K562 (cell line): ENCODE measurements around the gene AGFG1. TPM values are rescaled to one million over a fixed set of nuclear protein-coding genes. Genes with fewer than 3 reads are reported as not detected.

ENCODE experiments used
- ATAC-seq: fragments of 200-7000 bp; cut with Tn5 transposase; 3 replicates; pipeline ENCODE4 v1.9.1; 2020; ENCODE audit warnings: moderate library complexity
- BruUV-seq: library from RNA; stranded (reverse); fragments of 400-500 nt; replicated peaks from 2 replicates; lab custom pipeline; 2021; lab: Mats Ljungman, UMichigan
- CTCF ChIA-PET: fragments of 300-600 bp; formaldehyde crosslinking; extraction: SDS; loops from one replicate; lab custom pipeline; 2021; ENCODE audit warnings: low intra/inter-chr PET ratio; lab: Yijun Ruan, JAX
- POLR2A ChIA-PET: fragments of 300-600, 350-650 bp; sonication (Branson Sonifier 250); formaldehyde crosslinking; extraction: SDS; loops from one replicate; lab custom pipeline; 2021; ENCODE audit warnings: antibody characterized with exemption, inconsistent platforms; lab: Yijun Ruan, JAX
- DNase-seq, 4 experiments: peaks; one replicate each; pipeline versions ENCODE4 v3.0.0 to v3.0.0-alpha.2; 2011 to 2018; ENCODE audit warnings: low spot score in 3 of 4, mixed read lengths in 3 of 4; ENCODE audit errors: extremely low read depth in 1 of 4
- FAIRE-seq: peaks from 2 replicates; lab custom pipeline; 2011; peaks lifted over from hg19 to GRCh38; lab: Jason Lieb, UNC
- H2AFZ ChIP-seq: 2 replicates; pipeline ENCODE4 v1.6.0; 2011; ENCODE audit warnings: low read depth, low read length, control low read depth, inconsistent platforms
- H3K27ac ChIP-seq: fragments of 200-600 bp; 3 replicates; pipeline ENCODE4 v1.8.0; 2011; ENCODE audit warnings: low read depth, mild to moderate bottlenecking, control low read depth, inconsistent platforms, low read length, moderate library complexity, mixed read lengths; ENCODE audit errors: extremely low read depth
- H3K27me3 ChIP-seq, 2 experiments: fragments of 300-600 bp in 1 of 2; 2 replicates in 1 of 2; 3 replicates in 1 of 2; pipeline versions ENCODE4 v1.6.0 to v1.8.0; 2011; ENCODE audit warnings: inconsistent platforms in 2 of 2, low read length in 2 of 2, mild to moderate bottlenecking in 1 of 2, mixed read lengths in 1 of 2, moderate library complexity in 1 of 2; ENCODE audit not compliant: control insufficient read depth in 2 of 2, insufficient read depth in 2 of 2
- H3K36me3 ChIP-seq: fragments of 300-600 bp; 3 replicates; pipeline ENCODE4 v1.8.0; 2011; ENCODE audit warnings: mild to moderate bottlenecking, low read length, inconsistent platforms; ENCODE audit not compliant: control insufficient read depth, insufficient read depth
- H3K4me1 ChIP-seq, 2 experiments: fragments of 200-600 bp in 1 of 2; replicated peaks in 1 of 2; 2 replicates in 1 of 2; 3 replicates in 1 of 2; pipeline versions ENCODE4 v1.5.1 to v1.8.0; 2011; ENCODE audit warnings: inconsistent platforms in 2 of 2, low read length in 2 of 2, mild to moderate bottlenecking in 1 of 2, mixed read lengths in 1 of 2, moderate library complexity in 1 of 2; ENCODE audit not compliant: control insufficient read depth in 2 of 2, insufficient read depth in 2 of 2
- H3K4me2 ChIP-seq: 2 replicates; pipeline ENCODE4 v1.6.1; 2011; ENCODE audit warnings: low read length, control low read depth, inconsistent platforms, mixed read lengths; ENCODE audit not compliant: insufficient read depth
- H3K4me3 ChIP-seq: fragments of 200-600 bp; sonication (generic), shearing (Covaris generic); 2 replicates; pipeline ENCODE4 v1.5.1; 2016; ENCODE audit warnings: control low read depth, inconsistent platforms
- H3K79me2 ChIP-seq: fragments of 200-600 bp; 3 replicates; pipeline ENCODE4 v1.8.0; 2011; ENCODE audit warnings: low read length, inconsistent platforms; ENCODE audit not compliant: control insufficient read depth, insufficient read depth
- H3K9ac ChIP-seq, 2 experiments: 2 replicates each; pipeline versions ENCODE4 v1.6.0 to v1.6.1; 2011; ENCODE audit warnings: low read depth in 2 of 2, low read length in 2 of 2, control low read depth in 1 of 2, inconsistent platforms in 1 of 2, mild to moderate bottlenecking in 1 of 2, mixed read lengths in 1 of 2; ENCODE audit not compliant: insufficient read depth in 1 of 2
- H3K9me1 ChIP-seq: one replicate; pipeline ENCODE4 v1.6.0; 2011; ENCODE audit warnings: inconsistent platforms, mild to moderate bottlenecking, low read length, moderate library complexity; ENCODE audit not compliant: control insufficient read depth, insufficient read depth
- H3K9me3 ChIP-seq: replicated peaks from 2 replicates; pipeline ENCODE4 v1.5.1; 2011; ENCODE audit warnings: low read depth, low read length, inconsistent platforms; ENCODE audit not compliant: control insufficient read depth, insufficient read depth
- H4K20me1 ChIP-seq: replicated peaks from 2 replicates; pipeline ENCODE4 v1.6.1; 2011; ENCODE audit warnings: low read length, inconsistent platforms, mixed read lengths; ENCODE audit not compliant: control insufficient read depth, insufficient read depth
- BCOR ChIP-seq: fragments of 450-650 bp; IDR thresholded peaks from 2 replicates; pipeline ENCODE4 v1.6.1; 2016
- E2F1 ChIP-seq: sonication (generic); formaldehyde crosslinking; IDR thresholded peaks from 2 replicates; pipeline ENCODE4 v1.8.1; 2023; ENCODE audit warnings: mild to moderate bottlenecking, missing genetic modification reagents, moderate library complexity
- EP300 ChIP-seq: IDR thresholded peaks from 2 replicates; pipeline ENCODE4 v1.6.1; 2012; ENCODE audit warnings: low read length, improper control_type of control experiment
- ETV5 ChIP-seq: sonication (generic); formaldehyde crosslinking; IDR thresholded peaks from 2 replicates; pipeline ENCODE4 v1.4.0; 2020; ENCODE audit warnings: low read depth, mild to moderate bottlenecking, missing genetic modification reagents
- FOXA3 ChIP-seq, 2 experiments: fragments of 450-650 bp in 1 of 2; sonication (generic) in 1 of 2; formaldehyde crosslinking; IDR thresholded peaks in 1 of 2; conservative IDR thresholded peaks in 1 of 2; 2 replicates each; pipeline versions ENCODE4 v1.4.0 to v1.8.0; 2020 to 2022; ENCODE audit warnings: mild to moderate bottlenecking in 2 of 2, missing genetic modification reagents in 1 of 2
- GTF3C2 ChIP-seq: IDR thresholded peaks from 3 replicates; pipeline ENCODE4 v1.6.1; 2011; ENCODE audit warnings: borderline replicate concordance, mild to moderate bottlenecking, moderate library complexity; ENCODE audit not compliant: insufficient read length; ENCODE audit errors: extremely low read depth
- JUND ChIP-seq, 2 experiments: IDR thresholded peaks; 2 replicates in 1 of 2; 3 replicates in 1 of 2; pipeline ENCODE4 v1.6.1; 2011; ENCODE audit warnings: borderline replicate concordance in 2 of 2, low read depth in 2 of 2, low read length in 2 of 2, improper control_type of control experiment in 1 of 2, missing biosample characterization in 1 of 2, missing genetic modification characterization in 1 of 2, missing genetic modification reagents in 1 of 2
- MEF2A ChIP-seq: IDR thresholded peaks from 2 replicates; pipeline ENCODE4 v1.6.1; 2011; ENCODE audit warnings: low read depth, mild to moderate bottlenecking, low read length, moderate library complexity; ENCODE audit not compliant: control insufficient read depth
- NCOA2 ChIP-seq, 2 experiments: fragments of 450-650 bp; IDR thresholded peaks; 2 replicates each; pipeline ENCODE4 v1.6.1; 2018; ENCODE audit warnings: mild to moderate bottlenecking in 2 of 2, moderate library complexity in 1 of 2; ENCODE audit not compliant: partially characterized antibody in 2 of 2
- NR1H2 ChIP-seq: sonication (generic); formaldehyde crosslinking; IDR thresholded peaks from 2 replicates; pipeline ENCODE4 v1.4.0; 2020; ENCODE audit warnings: mild to moderate bottlenecking, missing genetic modification reagents
- NR4A1 ChIP-seq, 2 experiments: fragments of 250-450 bp in 1 of 2; fragments of 450-650 bp in 1 of 2; sonication (Bioruptor Pico) in 1 of 2; IDR thresholded peaks; 2 replicates each; pipeline versions ENCODE4 v1.4.0 to v1.6.1; 2016 to 2020; ENCODE audit warnings: mild to moderate bottlenecking in 2 of 2, missing compliant biosample characterization in 1 of 2, missing genetic modification characterization in 1 of 2, moderate library complexity in 1 of 2
- PTRF ChIP-seq: fragments of 450-650 bp; IDR thresholded peaks from 2 replicates; pipeline ENCODE4 v1.6.1; 2016; ENCODE audit warnings: mild to moderate bottlenecking, missing genetic modification characterization, missing compliant biosample characterization
- ZNF347 ChIP-seq: fragments of 450-650 bp; formaldehyde crosslinking; IDR thresholded peaks from 2 replicates; pipeline ENCODE4 v1.4.0; 2020; ENCODE audit warnings: low read depth, mild to moderate bottlenecking, moderate library complexity
- ZNF384 ChIP-seq: IDR thresholded peaks from 2 replicates; pipeline ENCODE4 v1.6.1; 2012; ENCODE audit warnings: low read depth, low read length, improper control_type of control experiment
- ZNF75A ChIP-seq: fragments of 450-650 bp; formaldehyde crosslinking; IDR thresholded peaks from 2 replicates; pipeline ENCODE4 v1.4.0; 2020; ENCODE audit warnings: mild to moderate bottlenecking
- ZNF780A ChIP-seq: fragments of 250-450 bp; sonication (Bioruptor Pico); IDR thresholded peaks from 2 replicates; pipeline ENCODE4 v1.5.0; 2021; ENCODE audit warnings: mild to moderate bottlenecking
- WGBS: fragments of 100-300 bp; shearing (Covaris generic); methylation state at CpG from one replicate; pipeline ENCODE4 v1.1.6; 2016; ENCODE audit warnings: low coverage, mixed read lengths; ENCODE audit not compliant: insufficient coverage; ENCODE audit errors: missing lambda C conversion rate; 5-methylcytosine and 5-hydroxymethylcytosine counted together
- in situ Hi-C: fragments of 300-500 bp; cut with MboI; formaldehyde crosslinking; loops from 4 replicates; pipeline ENCODE4 v1.15.0; 2018; ENCODE audit warnings: inconsistent platforms, mixed read lengths
- intact Hi-C: fragments of 100-400 bp; cut with micrococcal nuclease; formaldehyde crosslinking; loops from 2 replicates; pipeline ENCODE4 v1.14.2; 2022
- polyA plus RNA-seq, 8 experiments: library from polyadenylated mRNA; depleted of rRNA in 4 of 8; stranded (reverse) in 5 of 8; unstranded in 3 of 8; fragments of >200 nt; fragmentation: Nextera tagmentation in 2 of 8; fragmentation: Illumina TruSeq in 1 of 8; extraction: Ambion mirVana in 2 of 8; extraction: Trizol in 1 of 8; gene quantifications; 2 replicates each; pipeline versions ENCODE4 v1.2.1 to v1.2.3, GENCODE V29; 2011 to 2014; ENCODE audit warnings: inconsistent platforms in 1 of 8, missing spikeins in 1 of 8
- total RNA-seq, 7 experiments: library from RNA; depleted of rRNA in 6 of 7; stranded (reverse); fragments of >200 nt in 6 of 7; fragmentation: Illumina TruSeq in 2 of 7; extraction: Trizol in 2 of 7; gene quantifications; 2 replicates each; pipeline versions ENCODE4 v1.2.1 to v1.2.3, GENCODE V29; 2011 to 2021; ENCODE audit warnings: low replicate concordance in 1 of 7

The AGFG1 gene
- total and polyA plus RNA-seq, 9 of the 15 experiments (the other 6 are each of a cell fraction or from before 2014, with no cell fraction given): 11.2 to 97.5 (median 36.0) TPM

GRCh38 chr2:227610123-227610522 is 138.2 kb downstream of the AGFG1 start:
- H3K9ac ChIP-seq: no peak overlapping the region
- peaks cover 0 to 17% of the 10 kb centered on the region in 2 experiments; a peak in 2 of 5 replicates for H3K27me3 ChIP-seq
- no peak for DNase-seq
- H3K36me3 ChIP-seq: no peaks in the 10 kb centered on the region
- in situ Hi-C loops: no loop called here
- no peak for FAIRE-seq
- intact Hi-C loops: no loop called here
- POLR2A ChIA-PET: interaction anchor here (0.6 kb wide), 1 partner anchor 209 kb away, joined by 3 read pairs; no protein-coding TSS in a partner anchor
- no peaks in the 10 kb centered on the region for H3K9me1 ChIP-seq
- ATAC-seq: no peak
- no peak overlapping the region for H3K27ac ChIP-seq
- BruUV-seq: no TSS peak
- CTCF ChIA-PET: no interaction called here
- H3K79me2 ChIP-seq: no peaks in the 10 kb centered on the region
- no peaks in the 10 kb centered on the region for H3K9me3 ChIP-seq
- H3K4me1 ChIP-seq: no peaks in the 10 kb centered on the region
- no peak overlapping the region for H3K4me2 ChIP-seq
- WGBS: 0% methylated on average over 2 of the region's 2 CpGs
- TF ChIP-seq MEF2A (no peak), GTF3C2 (no peak), PTRF (tag) (no peak), NCOA2 (IDR thresholded peaks at IDR 0.05; ENCODE audit: partially characterized antibody in 2 of 2) (no peak), EP300 (no peak), ZNF75A (CRISPR knock-in tag) (no peak), ETV5 (CRISPR knock-in tag) (no peak), BCOR (no peak), ZNF347 (CRISPR knock-in tag) (no peak), FOXA3 (CRISPR knock-in tag; conservative IDR thresholded peaks at IDR 0.05 in 1 of 2, IDR thresholded peaks at IDR 0.05 in 1 of 2) (no peak), ZNF780A (no peak), E2F1 (CRISPR knock-in tag) (no peak), JUND (IDR thresholded peaks at IDR 0.05; ENCODE audit: borderline replicate concordance, low read depth, low read length) (no peak), JUND (tag; IDR thresholded peaks at IDR 0.05; ENCODE audit: borderline replicate concordance, low read depth, low read length) (no peak), ZNF384 (no peak), NR1H2 (no peak), NR4A1 (CRISPR knock-in tag; IDR thresholded peaks at IDR 0.05) (no peak), NR4A1 (tag; IDR thresholded peaks at IDR 0.05) (no peak)
- no peaks in the 10 kb centered on the region for H4K20me1 ChIP-seq
- no peak overlapping the region for H2AFZ ChIP-seq
- H3K4me3 ChIP-seq: no peak overlapping the region
